Loucy (cell line): Measurements from ENCODE around the gene NANOGP8.

Source experiments
- CTCF ChIP-seq: fragments of 200-600 bp; sonication (generic); conservative IDR thresholded peaks from 2 replicates; pipeline ENCODE4 v1.5.1; 2014; ENCODE audit warnings: mild to moderate bottlenecking, antibody characterized with exemption, low read length
- EZH2phosphoT487 ChIP-seq: fragments of 200-600 bp; IDR thresholded peaks from 2 replicates; pipeline ENCODE4 v1.6.1; 2018; ENCODE audit warnings: antibody characterized with exemption, mild to moderate bottlenecking, moderate library complexity, borderline replicate concordance

DNA sequence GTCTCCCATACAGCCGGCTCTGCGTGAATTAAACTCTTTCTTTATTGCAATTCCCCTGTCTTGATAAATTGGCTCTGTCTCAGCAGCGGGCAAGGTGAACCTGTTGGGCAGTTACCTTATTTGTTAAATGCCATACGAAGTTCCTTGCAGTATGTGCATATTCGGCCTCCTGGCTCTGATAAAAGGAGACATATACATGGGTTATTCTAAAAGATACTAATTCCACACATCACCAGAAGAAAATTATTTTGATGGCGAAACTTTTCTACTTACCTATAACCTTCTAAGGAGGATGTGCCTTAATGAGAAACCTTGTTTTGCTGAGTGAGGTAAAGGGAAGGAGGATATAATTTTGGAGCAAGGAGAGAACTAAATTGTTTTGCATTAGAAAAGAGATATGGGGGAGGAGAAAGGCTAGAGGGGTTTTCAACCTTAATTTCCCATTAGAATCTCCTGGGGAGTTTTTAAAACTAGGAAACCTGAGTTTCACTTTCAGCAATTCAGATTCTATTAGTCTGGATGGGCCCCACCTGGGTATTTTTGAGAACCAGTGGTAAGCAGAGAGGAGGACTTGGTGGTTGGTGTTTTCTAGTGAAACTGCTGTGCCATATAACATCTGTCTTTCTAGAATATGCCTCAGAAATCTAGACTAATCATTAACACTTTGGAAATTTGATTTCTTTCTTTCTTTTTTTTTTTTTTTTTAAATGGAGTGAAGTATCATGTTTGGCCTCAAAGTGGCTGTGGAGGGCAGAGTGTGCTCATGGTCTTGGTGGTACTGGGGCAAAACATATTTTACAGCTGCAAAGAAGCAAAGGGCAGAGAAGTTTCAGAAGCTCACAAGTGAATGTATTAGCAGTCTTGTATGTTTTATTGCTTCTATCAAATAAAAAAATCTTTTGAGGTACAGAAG, 23.0 kb downstream of the NANOGP8 start:
- TF ChIP-seq CTCF (no peak), EZH2phosphoT487 (no peak)
